K562 (cell line): ENCODE measurements around the gene PYGB.

ENCODE experiments used
- SMARCA5 ChIP-seq: fragments of 450-650 bp; IDR thresholded peaks from 2 replicates; pipeline ENCODE4 v1.6.1; 2016
- TF ChIP-seq, protein P1 (sequence below), 2 experiments: fragments of 450-650 bp; IDR thresholded peaks; 2 replicates each; pipeline ENCODE4 v1.6.1; 2016; ENCODE audit warnings: mild to moderate bottlenecking in 2 of 2, borderline replicate concordance in 1 of 2, low read depth in 1 of 2, moderate library complexity in 1 of 2
- TF ChIP-seq, protein P2 (sequence below), 3 experiments: IDR thresholded peaks in 2 of 3; conservative IDR thresholded peaks in 1 of 3; 2 replicates each; pipeline ENCODE4 v1.5.1; 2011 to 2012; ENCODE audit warnings: low read length in 3 of 3, mild to moderate bottlenecking in 3 of 3, control low read depth in 2 of 3, improper control_type of control experiment in 1 of 3, inconsistent platforms in 1 of 3, low read depth in 1 of 3, mixed read lengths in 1 of 3, moderate library complexity in 1 of 3; ENCODE audit not compliant: insufficient read depth in 2 of 3

DNA sequence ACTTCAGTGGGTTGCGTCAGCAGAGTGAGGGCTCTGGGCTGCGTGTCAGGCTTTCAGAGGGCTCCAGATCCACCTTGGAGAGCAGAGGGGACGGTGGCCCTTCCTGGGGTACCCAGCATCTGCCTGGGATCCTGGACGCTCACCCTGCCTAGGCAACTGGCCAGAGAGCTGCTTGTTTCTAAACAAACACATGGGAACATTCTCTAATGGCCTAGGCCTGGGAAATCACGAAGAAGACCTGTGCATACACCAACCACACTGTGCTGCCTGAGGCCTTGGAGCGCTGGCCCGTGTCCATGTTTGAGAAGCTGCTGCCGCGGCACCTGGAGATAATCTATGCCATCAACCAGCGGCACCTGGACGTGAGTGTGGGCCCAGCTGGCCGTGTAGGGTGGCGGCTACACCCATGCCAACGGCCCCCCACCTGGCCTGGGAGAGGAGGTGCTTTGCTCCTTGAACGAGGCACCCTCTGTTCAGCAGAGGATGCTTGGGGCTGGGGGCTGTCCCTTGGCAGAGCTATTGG, 32.2 kb downstream of the PYGB start:
- TF ChIP-seq, protein P1, sequence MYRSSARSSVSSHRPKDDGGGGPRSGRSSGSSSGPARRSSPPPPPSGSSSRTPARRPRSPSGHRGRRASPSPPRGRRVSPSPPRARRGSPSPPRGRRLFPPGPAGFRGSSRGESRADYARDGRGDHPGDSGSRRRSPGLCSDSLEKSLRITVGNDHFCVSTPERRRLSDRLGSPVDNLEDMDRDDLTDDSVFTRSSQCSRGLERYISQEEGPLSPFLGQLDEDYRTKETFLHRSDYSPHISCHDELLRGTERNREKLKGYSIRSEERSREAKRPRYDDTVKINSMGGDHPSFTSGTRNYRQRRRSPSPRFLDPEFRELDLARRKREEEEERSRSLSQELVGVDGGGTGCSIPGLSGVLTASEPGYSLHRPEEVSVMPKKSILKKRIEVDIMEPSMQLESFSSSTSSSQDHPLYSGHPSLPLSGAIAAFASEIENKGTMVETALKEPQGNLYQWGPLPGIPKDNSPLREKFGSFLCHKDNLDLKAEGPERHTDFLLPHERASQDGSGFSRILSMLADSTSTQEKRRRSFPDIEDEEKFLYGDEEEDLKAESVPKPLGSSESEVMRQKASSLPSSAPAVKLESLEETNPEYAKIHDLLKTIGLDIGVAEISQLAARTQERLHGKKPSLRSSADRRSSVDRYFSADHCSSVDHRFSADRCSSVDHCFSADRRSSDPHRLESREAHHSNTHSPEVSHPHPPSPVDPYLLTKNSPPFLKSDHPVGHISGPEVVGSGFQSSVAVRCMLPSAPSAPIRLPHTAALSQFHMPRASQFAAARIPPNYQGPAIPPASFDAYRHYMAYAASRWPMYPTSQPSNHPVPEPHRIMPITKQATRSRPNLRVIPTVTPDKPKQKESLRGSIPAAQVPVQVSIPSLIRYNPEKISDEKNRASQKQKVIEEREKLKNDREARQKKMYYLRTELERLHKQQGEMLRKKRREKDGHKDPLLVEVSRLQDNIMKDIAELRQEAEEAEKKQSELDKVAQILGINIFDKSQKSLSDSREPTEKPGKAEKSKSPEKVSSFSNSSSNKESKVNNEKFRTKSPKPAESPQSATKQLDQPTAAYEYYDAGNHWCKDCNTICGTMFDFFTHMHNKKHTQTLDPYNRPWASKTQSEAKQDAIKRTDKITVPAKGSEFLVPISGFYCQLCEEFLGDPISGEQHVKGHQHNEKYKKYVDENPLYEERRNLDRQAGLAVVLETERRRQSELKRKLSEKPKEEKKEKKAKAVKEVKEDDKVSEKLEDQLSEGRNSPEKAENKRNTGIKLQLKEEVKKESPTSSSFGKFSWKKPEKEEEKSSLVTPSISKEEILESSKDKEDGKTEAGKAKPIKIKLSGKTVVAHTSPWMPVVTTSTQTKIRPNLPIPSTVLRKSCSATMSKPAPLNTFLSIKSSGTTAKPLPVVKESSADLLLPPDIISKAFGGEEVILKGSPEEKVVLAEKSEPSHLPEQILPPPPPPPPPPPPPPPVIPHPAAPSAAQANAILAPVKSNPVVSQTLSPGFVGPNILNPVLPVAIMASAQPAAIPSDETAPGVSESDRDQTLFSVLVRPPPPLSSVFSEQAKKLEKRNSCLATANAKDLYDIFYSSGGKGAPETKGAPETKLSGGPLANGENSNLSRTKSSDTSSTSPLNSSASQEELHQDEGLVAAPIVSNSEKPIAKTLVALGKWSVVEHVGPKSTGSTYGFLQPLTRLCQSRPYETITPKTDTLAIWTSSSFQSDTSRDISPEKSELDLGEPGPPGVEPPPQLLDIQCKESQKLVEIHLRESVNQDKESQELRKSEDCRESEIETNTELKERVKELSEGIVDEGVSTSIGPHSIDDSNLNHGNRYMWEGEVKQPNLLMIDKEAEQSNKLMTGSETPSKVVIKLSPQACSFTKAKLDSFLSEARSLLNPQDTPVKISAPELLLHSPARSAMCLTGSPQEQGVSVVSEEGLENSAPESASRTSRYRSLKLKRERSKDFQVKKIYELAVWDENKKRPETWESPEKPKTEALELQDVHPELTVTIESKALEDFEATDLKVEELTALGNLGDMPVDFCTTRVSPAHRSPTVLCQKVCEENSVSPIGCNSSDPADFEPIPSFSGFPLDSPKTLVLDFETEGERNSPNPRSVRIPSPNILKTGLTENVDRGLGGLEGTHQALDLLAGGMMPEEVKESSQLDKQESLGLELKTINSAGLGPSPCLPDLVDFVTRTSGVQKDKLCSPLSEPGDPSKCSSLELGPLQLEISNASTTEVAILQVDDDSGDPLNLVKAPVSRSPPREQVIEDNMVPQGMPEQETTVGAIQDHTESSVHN (IDR thresholded peaks at IDR 0.05; ENCODE audit: borderline replicate concordance in 1 of 2, low read depth in 1 of 2), result no peak
- no peak for TF ChIP-seq SMARCA5
- TF ChIP-seq, protein P2, sequence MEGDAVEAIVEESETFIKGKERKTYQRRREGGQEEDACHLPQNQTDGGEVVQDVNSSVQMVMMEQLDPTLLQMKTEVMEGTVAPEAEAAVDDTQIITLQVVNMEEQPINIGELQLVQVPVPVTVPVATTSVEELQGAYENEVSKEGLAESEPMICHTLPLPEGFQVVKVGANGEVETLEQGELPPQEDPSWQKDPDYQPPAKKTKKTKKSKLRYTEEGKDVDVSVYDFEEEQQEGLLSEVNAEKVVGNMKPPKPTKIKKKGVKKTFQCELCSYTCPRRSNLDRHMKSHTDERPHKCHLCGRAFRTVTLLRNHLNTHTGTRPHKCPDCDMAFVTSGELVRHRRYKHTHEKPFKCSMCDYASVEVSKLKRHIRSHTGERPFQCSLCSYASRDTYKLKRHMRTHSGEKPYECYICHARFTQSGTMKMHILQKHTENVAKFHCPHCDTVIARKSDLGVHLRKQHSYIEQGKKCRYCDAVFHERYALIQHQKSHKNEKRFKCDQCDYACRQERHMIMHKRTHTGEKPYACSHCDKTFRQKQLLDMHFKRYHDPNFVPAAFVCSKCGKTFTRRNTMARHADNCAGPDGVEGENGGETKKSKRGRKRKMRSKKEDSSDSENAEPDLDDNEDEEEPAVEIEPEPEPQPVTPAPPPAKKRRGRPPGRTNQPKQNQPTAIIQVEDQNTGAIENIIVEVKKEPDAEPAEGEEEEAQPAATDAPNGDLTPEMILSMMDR (IDR thresholded peaks at IDR 0.05 in 2 of 3, conservative IDR thresholded peaks at IDR 0.05 in 1 of 3; ENCODE audit: insufficient read depth in 2 of 3, low read depth in 1 of 3, low read length in 3 of 3), result no peak
